Measurements from ENCODE around the gene OR13F1. TPM values are rescaled to one million over a fixed set of nuclear protein-coding genes. Genes with fewer than 3 reads are reported as not detected.
"Not testable (repeated sequence)": the region's sequence is repeated elsewhere in the genome, so short reads cannot be mapped to it uniquely, and the experiment has no call there.

Gene OR13F1
- total RNA-seq, 4 donors from 2014 or later = not detected

GRCh38 chr9:104485014-104485413 lies 19.0 kb upstream of the OR13F1 start:
- ATAC-seq = no peak
- Histone ChIP-seq H3K27me3 (no peaks in the 10 kb centered on the region), H3K4me3 (no peak overlapping the region), H3K9me3 (no peaks in the 10 kb centered on the region), H3K27ac (no peak overlapping the region), H3K36me3 (no peaks in the 10 kb centered on the region), H3K4me1 (no peaks in the 10 kb centered on the region)
- TF ChIP-seq POLR2A (IDR thresholded peaks at IDR 0.05) = no peak
- TF ChIP-seq POLR2AphosphoS5 (IDR thresholded peaks at IDR 0.05) = no peak
- TF ChIP-seq EP300 (IDR thresholded peaks at IDR 0.05) = no peak
- no peak for TF ChIP-seq CTCF (IDR thresholded peaks at IDR 0.05)
- WGBS, 2 donors (ENCODE audit: low coverage in 1 of 2) = 92 to 100% methylated on average over 2 of the region's 2 CpGs

- ATAC-seq = no peak
- H3K4me1 ChIP-seq = no peaks in the 10 kb centered on the region
- no peak overlapping the region for H3K4me3 ChIP-seq
- H3K27ac ChIP-seq = no peak overlapping the region
- TF ChIP-seq POLR2AphosphoS5 (IDR thresholded peaks at IDR 0.05) (no peak), POLR2A (IDR thresholded peaks at IDR 0.05) (no peak), CTCF (IDR thresholded peaks at IDR 0.05) (no peak), EP300 (IDR thresholded peaks at IDR 0.05) (no peak)
- H3K36me3 ChIP-seq = no peaks in the 10 kb centered on the region
- H3K9me3 ChIP-seq = no peaks in the 10 kb centered on the region
- no peaks in the 10 kb centered on the region for H3K27me3 ChIP-seq
- WGBS, 2 donors (ENCODE audit: low coverage in 1 of 2) = 30 to 39% methylated on average over 3 of the region's 3 CpGs
These were observed 9.3 kb upstream of the OR13F1 start for GRCh38 chr9:104494808-104495207.

GRCh38 chr9:104503440-104503839 lies 623 bp upstream of the OR13F1 start:
- no peak for TF ChIP-seq CTCF (IDR thresholded peaks at IDR 0.05)
- no peak for TF ChIP-seq EP300 (IDR thresholded peaks at IDR 0.05)
- Histone ChIP-seq H3K27me3 (no peaks in the 10 kb centered on the region), H3K36me3 (no peaks in the 10 kb centered on the region), H3K9me3 (no peaks in the 10 kb centered on the region), H3K4me3 (no peak overlapping the region), H3K4me1 (no peaks in the 10 kb centered on the region), H3K27ac (no peak overlapping the region)
- no peak for ATAC-seq

GRCh38 chr9:104506565-104506964 lies 2.5 kb downstream of the OR13F1 start:
- H3K4me3 ChIP-seq = no peak overlapping the region
- TF ChIP-seq EP300 (IDR thresholded peaks at IDR 0.05) (no peak), CTCF (IDR thresholded peaks at IDR 0.05) (no peak), POLR2A (IDR thresholded peaks at IDR 0.05) (no peak)
- no peaks in the 10 kb centered on the region for H3K4me1 ChIP-seq
- no peaks in the 10 kb centered on the region for H3K27me3 ChIP-seq
- ATAC-seq = no peak
- H3K36me3 ChIP-seq = no peaks in the 10 kb centered on the region
- no peaks in the 10 kb centered on the region for H3K9me3 ChIP-seq
- H3K27ac ChIP-seq = no peak overlapping the region

- Histone ChIP-seq H3K4me1 (no peaks in the 10 kb centered on the region), H3K27ac (no peak overlapping the region), H3K9me3 (no peaks in the 10 kb centered on the region), H3K27me3 (no peaks in the 10 kb centered on the region), H3K36me3 (no peaks in the 10 kb centered on the region), H3K4me3 (no peak overlapping the region)
- TF ChIP-seq POLR2A (IDR thresholded peaks at IDR 0.05) (no peak), POLR2AphosphoS5 (IDR thresholded peaks at IDR 0.05) (no peak), EP300 (IDR thresholded peaks at IDR 0.05) (no peak), CTCF (IDR thresholded peaks at IDR 0.05) (no peak)
- ATAC-seq = no peak
- 68 to 79% methylated on average over 4 to 5 of the region's 5 CpGs for WGBS, 2 donors (ENCODE audit: low coverage in 1 of 2)
These were observed 10.8 kb downstream of the OR13F1 start for GRCh38 chr9:104514901-104515300.

GRCh38 chr9:104520241-104520640 lies 16.2 kb downstream of the OR13F1 start:
- ATAC-seq, H3K27ac ChIP-seq, H3K4me1 ChIP-seq, H3K9me3 ChIP-seq, H3K36me3 ChIP-seq, H3K27me3 ChIP-seq, H3K4me3 ChIP-seq: not testable (repeated sequence)
- 96% methylated on average over 5 of the region's 10 CpGs; no CpG with 5 or more reads in 1 of the 2 donors for WGBS, 2 donors (ENCODE audit: low coverage in 1 of 2)
